Endothelial cell of umbilical vein (primary cell): ENCODE results near the gene GRPR. TPM values are rescaled to one million over a fixed set of nuclear protein-coding genes. Genes with fewer than 3 reads are reported as not detected.

Experiments used
- BruUV-seq: library from RNA; stranded (reverse); fragments of 400-500 nt; replicated peaks from 2 replicates; lab custom pipeline; 2021; lab: Mats Ljungman, UMichigan
- CTCF ChIA-PET: fragments of 300-600, 350-600 bp; sonication (Branson Sonifier 250); formaldehyde crosslinking; loops from one replicate; lab custom pipeline; 2021; ENCODE audit warnings: antibody characterized with exemption, inconsistent platforms; lab: Charles Lee
- POLR2A ChIA-PET: fragments of 300-600, 350-600 bp; sonication (Branson Sonifier 250); formaldehyde crosslinking; loops from one replicate; lab custom pipeline; 2021; ENCODE audit warnings: antibody characterized with exemption, inconsistent platforms; lab: Charles Lee
- DNase-seq: peaks from one replicate; pipeline ENCODE4 v3.0.0-alpha.2; 2011; ENCODE audit warnings: low read depth, low spot score
- FAIRE-seq: peaks from 2 replicates; lab custom pipeline; 2011; peaks lifted over from hg19 to GRCh38; lab: Jason Lieb, UNC
- H2AFZ ChIP-seq: 2 replicates; pipeline ENCODE4 v1.6.0; 2012; ENCODE audit warnings: low read depth, low read length, control low read depth, inconsistent platforms
- H3K27ac ChIP-seq: 2 replicates; pipeline ENCODE4 v1.5.1; 2011; ENCODE audit warnings: low read depth, mild to moderate bottlenecking, control low read depth, low read length, moderate library complexity; ENCODE audit not compliant: insufficient read depth
- H3K27me3 ChIP-seq, 2 experiments: 2 replicates each; pipeline versions ENCODE4 v1.6.0 to v1.6.1; 2011; ENCODE audit warnings: low read length in 2 of 2, mixed read lengths in 1 of 2; ENCODE audit not compliant: control insufficient read depth in 2 of 2, insufficient read depth in 2 of 2
- H3K36me3 ChIP-seq, 2 experiments: 2 replicates in 1 of 2; 3 replicates in 1 of 2; pipeline ENCODE4 v1.5.1; 2011; ENCODE audit warnings: low read length in 2 of 2, mild to moderate bottlenecking in 1 of 2, moderate library complexity in 1 of 2; ENCODE audit not compliant: control insufficient read depth in 2 of 2, insufficient read depth in 2 of 2; ENCODE audit errors: extremely low read depth in 1 of 2
- H3K4me1 ChIP-seq: 3 replicates; pipeline ENCODE4 v1.5.1; 2011; ENCODE audit warnings: mild to moderate bottlenecking, low read length; ENCODE audit not compliant: control insufficient read depth, insufficient read depth; ENCODE audit errors: extremely low read depth
- H3K4me2 ChIP-seq: 2 replicates; pipeline ENCODE4 v1.6.1; 2011; ENCODE audit warnings: low read length, control low read depth, mixed read lengths; ENCODE audit not compliant: insufficient read depth
- H3K4me3 ChIP-seq, 3 experiments: fragments of 200-600 bp in 1 of 3; sonication (generic), shearing (Covaris generic) in 1 of 3; replicated peaks in 1 of 3; 2 replicates each; pipeline ENCODE4 v1.5.1; 2011 to 2016; ENCODE audit warnings: control low read depth in 3 of 3, low read length in 3 of 3, mild to moderate bottlenecking in 2 of 3, inconsistent platforms in 1 of 3, low read depth in 1 of 3, moderate library complexity in 1 of 3; ENCODE audit not compliant: insufficient read depth in 1 of 3
- H3K79me2 ChIP-seq: 2 replicates; pipeline ENCODE4 v1.6.0; 2012; ENCODE audit warnings: low read length, inconsistent platforms; ENCODE audit not compliant: control insufficient read depth, insufficient read depth
- H3K9ac ChIP-seq: replicated peaks from 2 replicates; pipeline ENCODE3; 2011; ENCODE audit warnings: low read length, control low read depth; ENCODE audit not compliant: insufficient read depth; ENCODE audit errors: extremely low read depth
- H3K9me1 ChIP-seq: replicated peaks from 3 replicates; pipeline ENCODE4 v1.6.0; 2011; ENCODE audit warnings: mild to moderate bottlenecking, low read length; ENCODE audit not compliant: control insufficient read depth, insufficient read depth; ENCODE audit errors: extremely low read depth
- H3K9me3 ChIP-seq: replicated peaks from 2 replicates; pipeline ENCODE4 v1.5.1; 2012; ENCODE audit warnings: low read length, inconsistent platforms; ENCODE audit not compliant: control insufficient read depth, insufficient read depth
- H4K20me1 ChIP-seq: replicated peaks from 2 replicates; pipeline ENCODE3; 2011; ENCODE audit warnings: mild to moderate bottlenecking, low read length; ENCODE audit not compliant: control insufficient read depth, insufficient read depth; ENCODE audit errors: extremely low read depth
- CTCF ChIP-seq, 2 donors: IDR thresholded peaks; 1 replicate in 1 of 2; 2 replicates in 1 of 2; pipeline ENCODE4 v1.5.1; 2011; ENCODE audit warnings: low read length in 2 of 2, mild to moderate bottlenecking in 2 of 2, moderate library complexity in 2 of 2, control low read depth in 1 of 2, inconsistent platforms in 1 of 2, low read depth in 1 of 2; ENCODE audit not compliant: insufficient read depth in 1 of 2; ENCODE audit errors: extremely low read depth in 1 of 2
- EZH2 ChIP-seq: IDR thresholded peaks from 2 replicates; pipeline ENCODE4 v1.6.1; 2012; ENCODE audit warnings: borderline replicate concordance, low read depth, mild to moderate bottlenecking, moderate library complexity, low read length, inconsistent platforms; ENCODE audit not compliant: severe bottlenecking
- FOS ChIP-seq: IDR thresholded peaks from 2 replicates; pipeline ENCODE4 v1.6.1; 2011; ENCODE audit warnings: mild to moderate bottlenecking, low read length, moderate library complexity, borderline replicate concordance; ENCODE audit not compliant: insufficient read depth
- GATA2 ChIP-seq: IDR thresholded peaks from 2 replicates; pipeline ENCODE4 v1.7.0; 2011; ENCODE audit warnings: low read depth, mild to moderate bottlenecking, moderate library complexity, mixed read lengths, low read length; ENCODE audit not compliant: insufficient read length, insufficient read depth
- JUN ChIP-seq: IDR thresholded peaks from 2 replicates; pipeline ENCODE4 v1.6.1; 2011; ENCODE audit warnings: borderline replicate concordance, low read depth; ENCODE audit not compliant: insufficient read length, insufficient read depth
- MYC ChIP-seq: IDR thresholded peaks from one replicate; pipeline ENCODE4 v1.6.1; 2011; ENCODE audit warnings: mild to moderate bottlenecking, low read depth, low read length
- POLR2A ChIP-seq: IDR thresholded peaks from 2 replicates; pipeline ENCODE4 v1.6.1; 2012; ENCODE audit warnings: low read depth, mild to moderate bottlenecking, control low read depth, low read length
- POLR2AphosphoS5 ChIP-seq: IDR thresholded peaks from 2 replicates; pipeline ENCODE4 v1.6.1; 2012; ENCODE audit warnings: low read depth, mild to moderate bottlenecking, control low read depth, low read length, moderate library complexity; ENCODE audit not compliant: insufficient read depth
- dilution Hi-C: fragments of 300-500 bp; cut with MboI; formaldehyde crosslinking; loops from one replicate; pipeline ENCODE4 v1.15.0; 2019; ENCODE audit warnings: low sequenced_read_pairs; ENCODE audit not compliant: extremely low pct_ligation_motif_present
- intact Hi-C: fragments of 100-400 bp; cut with micrococcal nuclease; formaldehyde crosslinking; loops from one replicate; pipeline ENCODE4 v1.10.0; 2022
- polyA plus RNA-seq, 4 experiments: library from polyadenylated mRNA; depleted of rRNA in 3 of 4; stranded (reverse) in 3 of 4; unstranded in 1 of 4; fragments of >200 nt; gene quantifications; 2 replicates each; pipeline versions ENCODE4 v1.2.1 to v1.2.3, GENCODE V29; 2011 to 2012; ENCODE audit warnings: missing spikeins in 1 of 4
- total RNA-seq: library from RNA; stranded (reverse); gene quantifications from 2 replicates; pipeline ENCODE4 v1.2.3, GENCODE V29; 2021
- TF ChIP-seq, protein P1 (sequence below): IDR thresholded peaks from 2 replicates; pipeline ENCODE4 v1.6.1; 2011; ENCODE audit not compliant: insufficient read depth, insufficient read length

Gene GRPR
- total and polyA plus RNA-seq, 2 donors (not counting 3 experiments of a cell fraction or from before 2014, with no cell fraction given), result 0.11 TPM; not detected in 1

DNA sequence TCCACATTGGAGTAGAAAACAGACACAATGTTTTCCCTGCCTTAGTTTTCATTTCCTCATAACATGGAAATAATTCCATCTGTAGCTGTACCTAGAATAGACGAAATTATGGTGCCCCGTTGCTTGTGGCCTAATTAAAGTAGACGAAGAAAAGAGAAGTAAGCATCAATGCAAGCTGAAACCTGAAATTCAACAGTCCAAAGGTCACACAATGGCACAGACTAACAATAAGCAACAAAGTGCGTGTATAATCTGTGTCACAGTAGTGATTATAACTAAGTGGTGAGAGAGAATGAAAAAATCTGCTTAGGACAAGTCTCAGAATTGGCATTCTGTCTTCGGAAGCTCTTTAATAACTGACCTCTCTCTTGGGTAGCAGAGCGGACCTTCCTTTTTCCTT lies 68.2 kb downstream of the GRPR start:
- TF ChIP-seq GATA2, result no peak
- no peaks in the 10 kb centered on the region for H3K36me3 ChIP-seq
- no peak overlapping the region for H2AFZ ChIP-seq
- H3K9me1 ChIP-seq, result no peaks in the 10 kb centered on the region
- H3K4me3 ChIP-seq, result no peak overlapping the region
- intact Hi-C loops, result no loop called here
- peaks cover 18% of the 10 kb centered on the region for H3K4me1 ChIP-seq
- CTCF ChIA-PET, result no interaction called here
- no peaks in the 10 kb centered on the region for H4K20me1 ChIP-seq
- POLR2A ChIA-PET, result no interaction called here
- H3K79me2 ChIP-seq, result no peaks in the 10 kb centered on the region
- FAIRE-seq (no peak), DNase-seq (no peak)
- H3K9me3 ChIP-seq, result no peaks in the 10 kb centered on the region
- dilution Hi-C loops, result no loop called here
- H3K4me2 ChIP-seq, result no peak overlapping the region
- no peak overlapping the region for H3K27ac ChIP-seq
- H3K27me3 ChIP-seq, result no peaks in the 10 kb centered on the region
- no peak overlapping the region for H3K9ac ChIP-seq
- BruUV-seq, result no TSS peak

DNA sequence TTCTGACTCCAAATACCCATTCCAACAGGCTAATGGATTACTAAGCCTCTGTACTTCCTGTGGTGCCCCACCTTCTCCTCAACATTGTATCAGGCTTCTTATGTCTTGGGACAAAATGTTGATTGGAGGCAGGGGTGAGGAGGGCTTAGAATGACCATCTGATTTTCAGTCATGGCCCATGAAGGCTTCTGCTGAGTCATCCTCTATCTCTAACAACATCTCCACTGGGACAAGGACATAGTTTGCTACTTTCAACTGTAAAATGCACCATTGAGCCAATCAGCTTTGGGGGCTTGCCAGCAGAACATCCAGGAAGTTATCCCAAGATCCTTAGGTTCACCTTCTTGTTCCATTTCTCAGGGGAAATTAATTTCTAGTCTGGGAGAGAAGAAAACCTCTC lies 73.5 kb downstream of the GRPR start:
- intact Hi-C loops, result no loop called here
- Histone ChIP-seq H3K4me1 (no peaks in the 10 kb centered on the region), H3K36me3 (no peaks in the 10 kb centered on the region), H3K4me2 (no peak overlapping the region), H3K9me1 (no peaks in the 10 kb centered on the region), H4K20me1 (no peaks in the 10 kb centered on the region), H3K9ac (no peak overlapping the region), H3K27me3 (no peaks in the 10 kb centered on the region), H3K4me3 (no peak overlapping the region), H3K27ac (no peak overlapping the region), H3K79me2 (no peaks in the 10 kb centered on the region), H2AFZ (no peak overlapping the region), H3K9me3 (no peaks in the 10 kb centered on the region)
- DNase-seq, result no peak
- dilution Hi-C loops, result no loop called here
- no peak for FAIRE-seq
- ChIA-PET CTCF (no interaction called here), POLR2A (no interaction called here)
- TF ChIP-seq CTCF (IDR thresholded peaks at IDR 0.05; ENCODE audit: extremely low read depth in 1 of 2, insufficient read depth in 1 of 2, low read depth in 1 of 2, low read length in 2 of 2) (no peak), JUN (no peak), GATA2 (no peak), POLR2AphosphoS5 (no peak), POLR2A (no peak), EZH2 (no peak), MYC (no peak), FOS (no peak)
- TF ChIP-seq, protein P1, sequence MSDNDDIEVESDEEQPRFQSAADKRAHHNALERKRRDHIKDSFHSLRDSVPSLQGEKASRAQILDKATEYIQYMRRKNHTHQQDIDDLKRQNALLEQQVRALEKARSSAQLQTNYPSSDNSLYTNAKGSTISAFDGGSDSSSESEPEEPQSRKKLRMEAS, result no peak
- no TSS peak for BruUV-seq
